Breast epithelium (tissue), 4 donors: ENCODE measurements around the gene IL9. TPM values are rescaled to one million over a fixed set of nuclear protein-coding genes. Genes with fewer than 3 reads are reported as not detected.

Experiments used
- DNase-seq, 2 donors: peaks; one replicate each; pipeline ENCODE4 v3.0.0-alpha.2; 2019; ENCODE audit warnings: low spot score in 2 of 2
- H3K27ac ChIP-seq, 2 donors: fragments of 200-600 bp; sonication (generic) in 1 of 2; one replicate each; pipeline ENCODE4 v1.5.1; 2016 to 2019; ENCODE audit warnings: mild to moderate bottlenecking in 1 of 2
- H3K27me3 ChIP-seq, 2 donors: fragments of 200-600 bp; sonication (generic) in 1 of 2; one replicate each; pipeline versions ENCODE4 v1.5.1 to v1.6.0; 2017 to 2019; ENCODE audit warnings: control low read depth in 1 of 2, mild to moderate bottlenecking in 1 of 2
- H3K36me3 ChIP-seq: fragments of 200-600 bp; one replicate; pipeline ENCODE4 v1.5.1; 2019
- H3K4me1 ChIP-seq, 2 donors: fragments of 200-600 bp; sonication (generic); one replicate each; pipeline ENCODE4 v1.5.1; 2016 to 2019; ENCODE audit warnings: control low read depth in 1 of 2
- H3K4me3 ChIP-seq, 3 donors: fragments of 200-600 bp; sonication (generic); 1 replicate in 2 of 3; 2 replicates in 1 of 3; pipeline ENCODE4 v1.5.1; 2016 to 2019; ENCODE audit warnings: mild to moderate bottlenecking in 3 of 3, moderate library complexity in 2 of 3
- H3K9me3 ChIP-seq, 2 donors: fragments of 200-600 bp; sonication (generic) in 1 of 2; one replicate each; pipeline ENCODE4 v1.5.1; 2016 to 2019; ENCODE audit warnings: control low read depth in 1 of 2
- CTCF ChIP-seq, 3 donors: fragments of 450-650 bp; IDR thresholded peaks; one replicate each; pipeline ENCODE4 v1.5.1; 2016 to 2017; ENCODE audit warnings: antibody characterized with exemption in 3 of 3, mild to moderate bottlenecking in 3 of 3, moderate library complexity in 3 of 3
- POLR2A ChIP-seq: fragments of 450-650 bp; IDR thresholded peaks from one replicate; pipeline ENCODE4 v1.6.1; 2016; ENCODE audit warnings: antibody characterized with exemption, mild to moderate bottlenecking, moderate library complexity
- POLR2AphosphoS5 ChIP-seq, 3 donors: sonication (generic); formaldehyde crosslinking; IDR thresholded peaks; one replicate each; pipeline ENCODE4 v1.6.1; 2017; ENCODE audit warnings: antibody characterized with exemption in 3 of 3
- intact Hi-C: fragments of 100-400 bp; cut with DNase I; formaldehyde crosslinking; loops from one replicate; pipeline ENCODE4 v1.15.1; 2023; ENCODE audit warnings: low total_unique reads
- total RNA-seq, 3 donors: library from RNA; depleted of rRNA; stranded (reverse); fragments of >200 nt; gene quantifications; one replicate each; pipeline ENCODE4 v1.1.0, GENCODE V29; 2016

The IL9 gene
- total RNA-seq, 3 donors from 2014 or later = not detected

- H3K27ac ChIP-seq = no peak overlapping the region
- no peak overlapping the region for H3K4me3 ChIP-seq
- H3K27me3 ChIP-seq = no peaks in the 10 kb centered on the region
- H3K9me3 ChIP-seq = no peaks in the 10 kb centered on the region
- no peaks in the 10 kb centered on the region for H3K36me3 ChIP-seq
- no peak for TF ChIP-seq CTCF (IDR thresholded peaks at IDR 0.05)
- no peak for DNase-seq
- intact Hi-C loops = no loop called here
- H3K4me1 ChIP-seq = no peaks in the 10 kb centered on the region
Measured at GRCh38 chr5:135850671-135851070, 45.0 kb downstream of the IL9 start.

GRCh38 chr5:135850231-135850630 lies 45.4 kb downstream of the IL9 start:
- no peaks in the 10 kb centered on the region for H3K36me3 ChIP-seq
- no peak for TF ChIP-seq POLR2AphosphoS5 (IDR thresholded peaks at IDR 0.05)
- TF ChIP-seq CTCF (IDR thresholded peaks at IDR 0.05) = no peak
- no peak for TF ChIP-seq POLR2A
- no peak overlapping the region for H3K4me3 ChIP-seq
- H3K4me1 ChIP-seq = no peaks in the 10 kb centered on the region
- no peaks in the 10 kb centered on the region for H3K9me3 ChIP-seq
- no peak overlapping the region for H3K27ac ChIP-seq
- intact Hi-C loops = no loop called here
- H3K27me3 ChIP-seq = no peaks in the 10 kb centered on the region
- no peak for DNase-seq

- TF ChIP-seq POLR2A = no peak
- TF ChIP-seq POLR2AphosphoS5 (IDR thresholded peaks at IDR 0.05) = no peak
- no peak for TF ChIP-seq CTCF (IDR thresholded peaks at IDR 0.05)
- H3K27me3 ChIP-seq = peaks cover 0 to 4% of the 10 kb centered on the region in 2 donors
- H3K36me3 ChIP-seq = no peaks in the 10 kb centered on the region
- no peaks in the 10 kb centered on the region for H3K9me3 ChIP-seq
- no peak overlapping the region for H3K4me3 ChIP-seq
- H3K4me1 ChIP-seq = no peaks in the 10 kb centered on the region
- H3K27ac ChIP-seq = no peak overlapping the region
- intact Hi-C loops = no loop called here
- no peak for DNase-seq
Measured at GRCh38 chr5:135847976-135848375, 47.7 kb downstream of the IL9 start.

- Histone ChIP-seq H3K27me3 (peaks cover 0 to 8% of the 10 kb centered on the region in 2 donors), H3K4me3 (no peak overlapping the region), H3K4me1 (no peaks in the 10 kb centered on the region), H3K36me3 (no peaks in the 10 kb centered on the region), H3K9me3 (no peaks in the 10 kb centered on the region), H3K27ac (no peak overlapping the region)
- intact Hi-C loops = no loop called here
- no peak for DNase-seq
- TF ChIP-seq POLR2A = no peak
- no peak for TF ChIP-seq CTCF (IDR thresholded peaks at IDR 0.05)
Measured at GRCh38 chr5:135846311-135846710, 49.3 kb downstream of the IL9 start.

GRCh38 chr5:135843571-135844337 lies 51.9 kb downstream of the IL9 start:
- H3K27ac ChIP-seq = no peak overlapping the region
- no peaks in the 10 kb centered on the region for H3K4me1 ChIP-seq
- no peaks in the 10 kb centered on the region for H3K36me3 ChIP-seq
- intact Hi-C loops = no loop called here
- no peak overlapping the region for H3K4me3 ChIP-seq
- TF ChIP-seq CTCF (IDR thresholded peaks at IDR 0.05) (no peak), POLR2A (no peak), POLR2AphosphoS5 (IDR thresholded peaks at IDR 0.05) (no peak)
- DNase-seq = no peak
- H3K9me3 ChIP-seq = peaks cover 0 to 1% of the 10 kb centered on the region in 2 donors
- peaks cover 0 to 8% of the 10 kb centered on the region in 2 donors for H3K27me3 ChIP-seq
